HuH-7 (cell line): ENCODE measurements around the gene DOK6.
"Not testable (repeated sequence)": the region's sequence is repeated elsewhere in the genome, so short reads cannot be mapped to it uniquely, and the experiment has no call there.

ENCODE experiments used
- DNase-seq: peaks from one replicate; pipeline ENCODE4 v3.0.0; 2011; ENCODE audit warnings: low spot score

The DOK6 gene

DNA sequence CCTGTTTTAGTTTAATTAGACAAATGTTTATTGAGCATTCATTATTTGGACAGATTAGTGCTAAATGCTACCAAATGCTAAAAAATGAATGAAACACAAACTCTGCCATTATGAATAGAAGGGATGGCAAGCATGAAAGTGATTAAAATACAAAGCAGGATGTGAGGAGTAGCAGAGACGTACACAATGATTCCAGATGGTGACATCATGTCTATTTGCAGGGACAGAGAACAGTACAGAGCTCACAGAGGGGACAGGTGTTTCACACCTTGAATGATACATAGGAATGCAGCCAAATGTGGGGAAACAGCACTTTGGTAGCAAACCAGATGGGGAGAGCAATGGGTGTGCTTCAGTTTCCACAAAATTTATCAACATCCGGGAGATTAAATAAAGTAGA, 470.7 kb downstream of the DOK6 start:
- no peak for DNase-seq

DNA sequence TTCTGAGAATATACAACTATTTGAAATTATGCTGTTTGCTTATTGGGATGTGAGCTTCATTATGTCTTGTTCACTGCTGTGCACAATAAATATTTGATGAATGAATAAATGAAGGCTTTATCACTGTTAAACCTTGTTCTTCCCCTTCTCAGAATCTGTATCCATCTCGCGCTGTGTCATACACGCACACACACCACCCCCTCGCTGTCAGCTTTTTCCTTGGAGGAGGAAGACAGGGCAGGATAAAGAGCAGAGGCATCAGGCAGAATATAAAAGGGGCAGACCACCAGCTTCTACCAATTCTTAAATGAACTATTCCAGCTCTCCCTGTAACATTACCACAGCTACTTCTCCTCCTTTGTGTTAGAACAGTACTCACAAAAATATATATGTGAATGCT, 472.0 kb downstream of the DOK6 start:
- DNase-seq, result no peak

- DNase-seq, result no peak
Observed at GRCh38 chr18:69874058-69874457, 473.4 kb downstream of the DOK6 start.

DNA sequence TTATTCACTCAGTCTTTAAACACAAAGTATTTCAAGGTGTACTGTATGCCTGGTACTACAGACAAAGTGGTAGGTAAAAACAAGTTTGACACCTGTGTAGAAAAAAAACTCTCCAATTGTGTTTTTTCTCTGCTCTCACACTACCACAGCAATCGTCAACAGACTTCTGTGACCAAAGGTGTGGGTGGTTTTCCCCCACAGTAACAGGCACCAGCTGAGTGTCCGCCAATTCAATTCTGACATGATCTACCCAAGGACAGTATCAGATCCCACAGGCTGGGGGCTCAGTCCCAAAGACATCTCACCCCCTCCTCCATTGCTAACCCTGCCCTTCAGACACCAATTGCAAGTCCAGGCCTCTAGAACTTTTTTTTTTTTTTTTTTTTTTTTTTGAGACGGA, 475.8 kb downstream of the DOK6 start:
- DNase-seq, result no peak

DNA sequence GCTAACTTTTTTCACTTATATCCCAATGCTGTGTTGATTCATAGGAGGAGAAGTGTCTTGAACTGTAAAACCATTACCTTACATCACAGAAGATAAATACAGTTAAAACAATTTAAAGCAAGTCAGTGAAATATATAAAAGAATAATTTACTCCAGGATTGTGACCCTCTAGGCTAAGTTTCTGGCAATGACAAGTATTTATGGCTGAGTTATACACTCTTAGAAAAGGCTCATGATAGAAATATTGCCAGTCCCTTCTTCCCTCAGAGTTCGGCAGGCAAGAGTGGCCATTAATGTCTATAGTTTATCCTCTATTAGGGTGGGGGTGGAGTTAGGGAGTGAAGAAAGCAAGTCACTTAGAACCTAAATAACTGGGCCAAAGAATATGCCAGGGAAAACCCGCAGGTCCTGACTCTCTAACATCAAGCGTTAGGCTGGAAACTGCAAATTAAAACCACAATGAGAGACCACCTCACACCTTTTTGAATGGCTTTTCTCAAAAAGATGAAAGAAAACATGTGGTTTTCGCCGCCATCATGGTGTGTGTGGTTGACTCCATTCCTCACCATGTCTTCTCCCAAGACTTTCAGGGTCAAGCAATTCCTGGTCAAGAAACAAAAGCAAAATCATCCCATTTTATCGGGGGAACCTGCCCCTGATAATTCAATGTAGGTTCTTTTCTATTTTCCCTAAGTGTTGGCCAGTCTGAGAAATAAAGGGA, 477.7 kb downstream of the DOK6 start:
- no peak for DNase-seq

DNA sequence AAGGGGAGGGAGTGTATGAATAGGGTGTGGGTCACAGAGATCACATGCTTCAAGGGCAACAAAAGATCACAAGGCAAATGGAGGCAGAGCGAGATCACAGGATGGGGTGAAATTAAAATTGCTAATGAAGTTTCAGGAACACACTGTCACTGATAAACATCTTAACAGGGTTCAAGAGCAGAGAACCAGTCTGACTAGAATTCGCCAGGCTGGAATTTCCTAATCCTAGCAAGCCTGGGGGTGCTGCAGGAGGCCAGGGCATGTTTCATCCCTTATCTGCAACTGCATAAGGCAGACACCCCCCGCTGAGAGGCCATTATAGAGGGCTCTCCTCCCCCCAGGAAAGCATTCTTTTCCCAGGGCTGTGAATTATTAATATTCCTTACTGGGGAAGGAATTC, 478.4 kb downstream of the DOK6 start:
- not testable (repeated sequence) for DNase-seq

DNA sequence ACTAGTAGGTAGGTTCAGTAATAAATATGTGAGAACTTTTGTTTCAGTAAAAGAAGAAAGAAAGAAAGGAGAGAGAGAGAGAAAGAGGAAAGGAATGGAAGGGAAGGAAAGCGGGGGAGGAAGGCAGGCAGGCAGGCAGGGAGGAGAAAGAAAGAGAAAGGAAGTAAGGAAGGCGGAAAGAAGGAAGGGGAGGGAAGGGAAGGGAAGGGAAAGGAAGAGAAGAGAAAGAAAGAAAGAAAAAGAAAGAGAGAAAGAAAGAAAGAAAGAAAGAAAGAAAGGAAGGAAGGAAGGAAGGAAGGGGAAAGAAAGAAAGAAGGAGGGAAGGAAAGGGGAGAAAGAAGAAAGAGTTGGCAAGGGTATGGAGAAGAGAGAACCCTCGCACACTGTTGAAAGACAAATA, 479.4 kb downstream of the DOK6 start:
- no peak for DNase-seq

DNA sequence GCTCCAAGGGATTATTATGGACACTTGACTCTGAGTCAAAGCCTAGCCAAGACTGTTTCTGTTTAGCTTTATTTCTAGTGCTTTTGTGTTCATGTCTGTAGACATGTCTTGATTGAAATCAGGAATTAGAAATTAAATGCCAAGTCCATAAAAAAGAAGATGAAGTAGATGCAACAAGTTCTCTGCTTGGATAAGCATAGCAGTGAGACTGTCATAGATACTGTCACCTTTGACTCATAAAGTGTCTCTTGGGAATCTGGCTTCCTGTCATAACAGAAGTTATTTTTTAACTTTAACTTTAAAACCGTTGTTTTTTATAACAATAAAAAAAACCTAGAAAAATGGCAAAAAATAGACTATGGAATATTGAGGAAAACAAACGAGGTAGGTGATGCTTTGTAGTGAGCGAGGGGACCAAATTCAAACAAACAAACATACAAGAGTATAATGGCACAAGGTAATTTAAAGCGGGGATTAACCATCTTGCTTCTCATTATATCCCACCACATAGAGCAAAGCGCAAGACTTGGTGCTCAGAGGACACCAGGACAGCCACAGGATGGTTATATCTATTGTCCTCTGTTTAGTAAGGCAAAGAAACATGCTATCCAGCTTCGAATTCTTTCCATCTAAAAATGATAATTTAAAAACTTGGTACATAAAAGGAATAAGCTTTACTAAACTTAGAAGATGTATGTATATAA, 482.4 kb downstream of the DOK6 start:
- DNase-seq, result no peak

DNA sequence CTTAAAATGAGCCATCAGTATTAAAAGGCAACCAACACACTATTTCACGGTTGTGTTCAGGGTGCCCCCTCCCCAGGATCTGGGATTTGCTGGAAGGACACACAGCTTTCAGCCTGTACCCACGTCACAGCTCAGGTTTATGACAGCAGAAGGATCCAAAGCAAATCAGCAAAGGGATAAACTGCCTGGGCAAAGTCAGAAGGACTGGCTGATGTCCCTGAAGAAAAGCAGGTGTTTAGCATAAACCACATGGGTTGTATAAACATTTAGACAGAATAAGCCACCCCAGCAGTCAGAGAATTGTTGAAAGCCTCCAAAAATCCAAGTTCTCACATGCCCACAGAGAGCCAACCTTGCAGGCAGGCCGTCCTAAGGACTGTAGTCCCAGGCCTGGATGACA, 483.1 kb downstream of the DOK6 start:
- no peak for DNase-seq

GRCh38 chr18:69885355-69885754, 484.7 kb downstream of the DOK6 start:
- DNase-seq, result no peak

DNA sequence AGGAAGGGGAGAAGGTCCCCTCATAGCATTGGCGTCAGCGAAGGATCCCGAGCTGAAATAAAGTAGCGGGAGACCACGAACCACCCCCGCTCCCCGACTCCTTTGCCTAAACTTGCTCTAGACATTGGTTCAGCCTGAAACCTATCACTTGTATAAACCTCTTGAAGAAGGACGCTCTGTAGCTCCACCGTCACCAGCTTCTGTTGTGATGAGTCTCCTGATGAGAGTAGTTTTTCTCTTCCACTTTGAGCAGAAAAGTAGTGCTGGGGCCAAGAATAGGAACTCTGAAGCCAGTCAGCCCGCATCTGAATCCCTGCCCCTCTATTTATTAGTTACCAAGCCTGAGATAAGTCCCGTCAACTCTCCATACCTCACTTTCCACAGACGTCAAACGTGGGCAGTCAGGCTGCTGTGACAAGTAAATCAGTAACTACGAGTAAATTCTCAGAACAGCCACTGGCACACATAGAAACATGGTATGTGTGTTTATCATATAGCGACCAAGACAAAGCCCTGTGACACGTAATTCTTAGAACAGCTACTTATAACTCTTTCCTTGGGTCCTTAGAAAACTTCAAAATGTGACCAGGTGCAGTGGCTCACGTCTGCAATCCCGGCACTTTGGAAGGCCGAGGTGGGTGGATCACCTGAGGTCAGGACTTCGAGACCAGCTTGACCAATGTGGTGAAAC, 485.3 kb downstream of the DOK6 start:
- peak; percentile 18 for DNase-seq

DNA sequence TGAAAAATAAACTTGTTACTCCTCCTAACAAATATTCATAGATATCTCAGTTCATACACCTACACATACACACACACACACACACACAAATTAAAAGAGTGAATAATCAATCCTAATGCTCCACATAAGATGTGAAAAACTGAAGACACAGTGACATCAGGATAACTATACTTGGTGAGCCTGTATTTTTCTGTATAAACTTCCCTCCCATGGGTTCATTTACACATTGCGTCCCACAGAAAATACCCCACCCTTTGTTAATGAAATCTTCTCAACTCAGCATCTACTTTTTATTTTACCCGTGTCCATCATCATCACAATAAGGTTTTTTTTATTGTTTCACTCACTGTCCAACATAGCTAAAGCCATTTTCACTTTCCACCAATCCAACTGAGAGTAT, 486.6 kb downstream of the DOK6 start:
- no peak for DNase-seq

DNA sequence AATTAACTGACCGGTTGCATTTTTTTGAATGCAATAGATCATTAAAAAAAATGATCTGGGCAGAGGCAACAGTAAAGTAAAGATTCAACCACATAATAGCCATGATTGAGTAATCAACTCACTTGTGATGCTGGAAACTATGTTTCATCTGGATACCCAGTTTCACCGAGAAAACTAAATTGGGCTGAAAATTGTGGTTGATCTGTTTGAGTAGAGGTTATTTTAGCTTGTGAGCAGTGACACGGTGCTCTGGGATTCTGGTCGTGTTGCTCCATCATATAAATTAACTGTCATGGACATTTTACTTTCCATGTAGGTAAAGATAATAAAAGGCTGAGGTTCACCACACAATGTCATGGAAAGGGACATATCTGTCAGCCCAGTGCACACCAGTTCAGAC, 488.3 kb downstream of the DOK6 start:
- DNase-seq, result no peak

GRCh38 chr18:69890558-69890957, 489.9 kb downstream of the DOK6 start:
- no peak for DNase-seq

- DNase-seq, result no peak
Observed at GRCh38 chr18:69894467-69894866, 493.8 kb downstream of the DOK6 start.

- DNase-seq, result no peak
Observed at GRCh38 chr18:69895066-69896047, 494.7 kb downstream of the DOK6 start.

DNA sequence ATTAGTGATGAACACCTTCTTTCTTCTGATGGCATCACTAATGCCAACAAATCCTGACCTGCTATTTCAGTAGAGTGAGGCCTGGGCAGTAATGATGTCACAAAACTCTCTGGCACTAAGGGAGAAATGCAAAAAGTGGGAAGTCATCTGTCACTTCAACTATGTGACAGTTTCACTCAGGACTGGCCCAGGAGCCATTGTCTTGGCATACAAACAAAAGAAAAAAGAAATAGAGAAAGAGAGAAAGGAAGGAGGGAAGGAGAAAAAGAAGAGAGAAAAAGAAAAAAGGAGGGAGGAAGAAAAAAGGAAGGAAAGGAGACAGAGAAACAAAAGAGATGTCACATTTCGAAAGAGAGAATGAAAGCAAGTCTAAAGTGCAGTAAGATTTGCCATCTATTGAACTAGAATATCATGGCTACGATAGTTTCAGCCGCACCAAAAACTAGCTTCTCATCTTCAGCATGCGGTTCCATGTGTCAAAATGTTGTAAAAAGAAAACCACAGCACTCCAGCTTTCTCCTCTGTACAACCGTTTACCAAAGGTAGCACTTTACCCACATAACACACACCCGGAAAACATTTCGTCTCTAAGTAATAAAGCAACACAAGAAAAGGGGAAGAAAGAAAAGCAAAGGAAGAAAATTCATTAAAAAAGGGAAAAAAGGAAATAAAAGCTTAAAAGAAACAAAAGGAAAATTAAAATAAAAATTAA, 496.9 kb downstream of the DOK6 start:
- no peak for DNase-seq

- no peak for DNase-seq
Observed at GRCh38 chr18:69898241-69898861, 497.7 kb downstream of the DOK6 start.
